Liver (tissue), 10 donors: ENCODE measurements around the gene CELF3. TPM values are rescaled to one million over a fixed set of nuclear protein-coding genes. Genes with fewer than 3 reads are reported as not detected.

Experiments
- DNase-seq: peaks from one replicate; pipeline ENCODE4 v3.0.0-alpha.2; 2017; ENCODE audit warnings: low spot score
- H3K27ac ChIP-seq, 2 donors: one replicate each; pipeline ENCODE4 v1.7.0; 2013; ENCODE audit warnings: inconsistent platforms in 2 of 2, low read length in 2 of 2, control low read depth in 1 of 2, low read depth in 1 of 2, mild to moderate bottlenecking in 1 of 2
- H3K27me3 ChIP-seq, 4 donors: one replicate each; pipeline versions ENCODE4 v1.6.1 to v1.7.0; 2013; ENCODE audit warnings: low read length in 3 of 4, inconsistent platforms in 1 of 4, mild to moderate bottlenecking in 1 of 4, moderate library complexity in 1 of 4; ENCODE audit not compliant: control insufficient read depth in 4 of 4, insufficient read depth in 4 of 4
- H3K36me3 ChIP-seq, 4 donors: one replicate each; pipeline versions ENCODE4 v1.6.1 to v1.7.0; 2013; ENCODE audit warnings: low read length in 3 of 4, mild to moderate bottlenecking in 3 of 4, low read depth in 1 of 4, moderate library complexity in 1 of 4; ENCODE audit not compliant: control insufficient read depth in 4 of 4, insufficient read depth in 3 of 4
- H3K4me1 ChIP-seq, 4 donors: one replicate each; pipeline versions ENCODE4 v1.6.1 to v1.7.0; 2013; ENCODE audit warnings: low read length in 3 of 4, mild to moderate bottlenecking in 3 of 4, moderate library complexity in 1 of 4; ENCODE audit not compliant: control insufficient read depth in 4 of 4, insufficient read depth in 4 of 4
- H3K4me3 ChIP-seq, 3 donors: one replicate each; pipeline versions ENCODE4 v1.6.1 to v1.7.0; 2013; ENCODE audit warnings: low read length in 3 of 3, control low read depth in 1 of 3, low read depth in 1 of 3, mild to moderate bottlenecking in 1 of 3
- H3K9ac ChIP-seq, 2 donors: one replicate each; pipeline ENCODE4 v1.7.0; 2013; ENCODE audit warnings: low read length in 2 of 2, mild to moderate bottlenecking in 2 of 2, moderate library complexity in 2 of 2, control low read depth in 1 of 2, low read depth in 1 of 2
- H3K9me3 ChIP-seq, 4 donors: one replicate each; pipeline versions ENCODE4 v1.6.1 to v1.7.0; 2013; ENCODE audit warnings: low read length in 3 of 4; ENCODE audit not compliant: control insufficient read depth in 4 of 4
- EGR1 ChIP-seq, 2 donors: IDR thresholded peaks; 2 replicates each; pipeline ENCODE4 v1.6.1; 2016 to 2018; ENCODE audit warnings: antibody characterized with exemption in 2 of 2, low read depth in 2 of 2
- FOXA1 ChIP-seq: IDR thresholded peaks from 2 replicates; pipeline ENCODE4 v1.6.1; 2016; ENCODE audit warnings: antibody characterized with exemption
- FOXA2 ChIP-seq: IDR thresholded peaks from 2 replicates; pipeline ENCODE4 v1.6.1; 2016; ENCODE audit warnings: antibody characterized with exemption
- GABPA ChIP-seq, 2 donors: IDR thresholded peaks in 1 of 2; conservative IDR thresholded peaks in 1 of 2; 2 replicates each; pipeline ENCODE4 v1.6.1; 2016; ENCODE audit warnings: antibody characterized with exemption in 2 of 2, mild to moderate bottlenecking in 1 of 2, moderate library complexity in 1 of 2
- HNF4A ChIP-seq, 2 donors: conservative IDR thresholded peaks; 2 replicates each; pipeline ENCODE4 v1.6.1; 2016; ENCODE audit warnings: antibody characterized with exemption in 2 of 2, mild to moderate bottlenecking in 2 of 2
- HNF4G ChIP-seq: IDR thresholded peaks from 2 replicates; pipeline ENCODE4 v1.6.1; 2016; ENCODE audit warnings: antibody characterized with exemption
- JUND ChIP-seq, 2 donors: IDR thresholded peaks; 2 replicates each; pipeline ENCODE4 v1.6.1; 2016; ENCODE audit warnings: antibody characterized with exemption in 2 of 2
- NR2F2 ChIP-seq: IDR thresholded peaks from 2 replicates; pipeline ENCODE4 v1.6.1; 2016; ENCODE audit warnings: antibody characterized with exemption
- RAD21 ChIP-seq, 2 donors: IDR thresholded peaks; 2 replicates each; pipeline ENCODE4 v1.6.1; 2016; ENCODE audit warnings: antibody characterized with exemption in 2 of 2, mild to moderate bottlenecking in 2 of 2
- RXRA ChIP-seq, 2 donors: IDR thresholded peaks; 2 replicates each; pipeline ENCODE4 v1.6.1; 2017 to 2018; ENCODE audit warnings: antibody characterized with exemption in 2 of 2, mild to moderate bottlenecking in 1 of 2
- SP1 ChIP-seq: IDR thresholded peaks from 2 replicates; pipeline ENCODE4 v1.6.1; 2018; ENCODE audit warnings: antibody characterized with exemption, mild to moderate bottlenecking
- YY1 ChIP-seq: IDR thresholded peaks from 2 replicates; pipeline ENCODE4 v1.6.1; 2016; ENCODE audit warnings: antibody characterized with exemption, mild to moderate bottlenecking
- WGBS: extraction: QIAGEN DNeasy Blood & Tissue Kit; methylation state at CpG from one replicate; pipeline ENCODE4 v1.1.7; 2013; 5-methylcytosine and 5-hydroxymethylcytosine counted together
- polyA plus RNA-seq, 2 donors: library from polyadenylated mRNA; stranded (reverse) in 1 of 2; unstranded in 1 of 2; fragments of 200-250 nt in 1 of 2; fragments of >200 nt in 1 of 2; fragmentation: Nextera tagmentation in 1 of 2; extraction: Ambion mirVana in 1 of 2; gene quantifications; one replicate each; pipeline versions ENCODE4 v1.2.1 to v1.2.3, GENCODE V29; 2013 to 2015
- small RNA-seq: library from RNA; depleted of rRNA; stranded (forward); fragments of <200 nt; gene quantifications from one replicate; pipeline ENCODE3, GENCODE V24; 2014
- total RNA-seq, 2 donors: library from RNA; depleted of rRNA; stranded (reverse); fragments of >200 nt; gene quantifications; one replicate each; pipeline ENCODE4 v1.2.3, GENCODE V29; 2014
- TF ChIP-seq, protein P1 (sequence below): IDR thresholded peaks from 2 replicates; pipeline ENCODE4 v1.6.1; 2016; ENCODE audit warnings: antibody characterized with exemption, mild to moderate bottlenecking
- TF ChIP-seq, protein P2 (sequence below): IDR thresholded peaks from 2 replicates; pipeline ENCODE4 v1.6.1; 2016; ENCODE audit warnings: antibody characterized with exemption
- TF ChIP-seq, protein P3 (sequence below): IDR thresholded peaks from 2 replicates; pipeline ENCODE4 v1.6.1; 2016; ENCODE audit warnings: antibody characterized with exemption
- TF ChIP-seq, protein P4 (sequence below): IDR thresholded peaks from 2 replicates; pipeline ENCODE4 v1.6.1; 2016; ENCODE audit warnings: antibody characterized with exemption
- donor health status: healthy.
- donor health status: healthy.
- donor health status: healthy.
- donor health status: healthy.
- donor health status: healthy.

Gene CELF3
- total and polyA plus RNA-seq, 4 donors = 0.28 TPM; not detected in 3

DNA sequence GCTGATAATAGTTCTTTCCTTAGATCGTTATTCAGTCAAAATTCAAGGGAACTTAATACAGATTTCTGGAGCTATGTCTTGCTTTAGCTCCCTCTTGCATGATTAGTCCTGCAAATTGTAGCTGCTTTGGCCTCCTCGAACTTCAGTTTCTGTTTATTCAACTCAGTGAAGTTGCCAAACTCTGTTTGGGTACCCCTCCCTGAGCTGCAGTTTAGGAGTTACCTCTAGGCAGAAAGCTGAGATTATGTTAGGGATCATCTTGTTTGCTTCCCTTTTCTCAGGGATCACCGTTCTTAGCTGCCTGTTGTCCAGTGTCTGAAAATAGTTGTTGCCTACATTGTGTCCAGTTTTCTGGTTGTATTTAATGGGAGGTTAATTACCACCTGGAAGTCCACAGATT lies 61.2 kb downstream of the CELF3 start:
- no peak for DNase-seq
- Histone ChIP-seq H3K27me3 (no peaks in the 10 kb centered on the region), H3K36me3 (peaks cover 0 to 13% (median 4%) of the 10 kb centered on the region in 4 donors), H3K9ac (no peak overlapping the region), H3K4me3 (no peak overlapping the region), H3K27ac (no peak overlapping the region), H3K9me3 (no peaks in the 10 kb centered on the region), H3K4me1 (no peaks in the 10 kb centered on the region)
- whole genome bisulfite sequencing = 32% methylated on average over 3 of the region's 3 CpGs
- TF ChIP-seq EGR1 (IDR thresholded peaks at IDR 0.05; ENCODE audit: low read depth in 2 of 2) (no peak), GABPA (IDR thresholded peaks at IDR 0.05 in 1 of 2, conservative IDR thresholded peaks at IDR 0.05 in 1 of 2) (no peak), HNF4G (no peak), SP1 (no peak), NR2F2 (no peak), RXRA (IDR thresholded peaks at IDR 0.05) (no peak), RAD21 (IDR thresholded peaks at IDR 0.05) (peak in 1 of 2 donors; percentile 14)
- TF ChIP-seq, protein P1, sequence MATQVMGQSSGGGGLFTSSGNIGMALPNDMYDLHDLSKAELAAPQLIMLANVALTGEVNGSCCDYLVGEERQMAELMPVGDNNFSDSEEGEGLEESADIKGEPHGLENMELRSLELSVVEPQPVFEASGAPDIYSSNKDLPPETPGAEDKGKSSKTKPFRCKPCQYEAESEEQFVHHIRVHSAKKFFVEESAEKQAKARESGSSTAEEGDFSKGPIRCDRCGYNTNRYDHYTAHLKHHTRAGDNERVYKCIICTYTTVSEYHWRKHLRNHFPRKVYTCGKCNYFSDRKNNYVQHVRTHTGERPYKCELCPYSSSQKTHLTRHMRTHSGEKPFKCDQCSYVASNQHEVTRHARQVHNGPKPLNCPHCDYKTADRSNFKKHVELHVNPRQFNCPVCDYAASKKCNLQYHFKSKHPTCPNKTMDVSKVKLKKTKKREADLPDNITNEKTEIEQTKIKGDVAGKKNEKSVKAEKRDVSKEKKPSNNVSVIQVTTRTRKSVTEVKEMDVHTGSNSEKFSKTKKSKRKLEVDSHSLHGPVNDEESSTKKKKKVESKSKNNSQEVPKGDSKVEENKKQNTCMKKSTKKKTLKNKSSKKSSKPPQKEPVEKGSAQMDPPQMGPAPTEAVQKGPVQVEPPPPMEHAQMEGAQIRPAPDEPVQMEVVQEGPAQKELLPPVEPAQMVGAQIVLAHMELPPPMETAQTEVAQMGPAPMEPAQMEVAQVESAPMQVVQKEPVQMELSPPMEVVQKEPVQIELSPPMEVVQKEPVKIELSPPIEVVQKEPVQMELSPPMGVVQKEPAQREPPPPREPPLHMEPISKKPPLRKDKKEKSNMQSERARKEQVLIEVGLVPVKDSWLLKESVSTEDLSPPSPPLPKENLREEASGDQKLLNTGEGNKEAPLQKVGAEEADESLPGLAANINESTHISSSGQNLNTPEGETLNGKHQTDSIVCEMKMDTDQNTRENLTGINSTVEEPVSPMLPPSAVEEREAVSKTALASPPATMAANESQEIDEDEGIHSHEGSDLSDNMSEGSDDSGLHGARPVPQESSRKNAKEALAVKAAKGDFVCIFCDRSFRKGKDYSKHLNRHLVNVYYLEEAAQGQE = no peak
- TF ChIP-seq, protein P2, sequence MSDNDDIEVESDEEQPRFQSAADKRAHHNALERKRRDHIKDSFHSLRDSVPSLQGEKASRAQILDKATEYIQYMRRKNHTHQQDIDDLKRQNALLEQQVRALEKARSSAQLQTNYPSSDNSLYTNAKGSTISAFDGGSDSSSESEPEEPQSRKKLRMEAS = no peak

DNA sequence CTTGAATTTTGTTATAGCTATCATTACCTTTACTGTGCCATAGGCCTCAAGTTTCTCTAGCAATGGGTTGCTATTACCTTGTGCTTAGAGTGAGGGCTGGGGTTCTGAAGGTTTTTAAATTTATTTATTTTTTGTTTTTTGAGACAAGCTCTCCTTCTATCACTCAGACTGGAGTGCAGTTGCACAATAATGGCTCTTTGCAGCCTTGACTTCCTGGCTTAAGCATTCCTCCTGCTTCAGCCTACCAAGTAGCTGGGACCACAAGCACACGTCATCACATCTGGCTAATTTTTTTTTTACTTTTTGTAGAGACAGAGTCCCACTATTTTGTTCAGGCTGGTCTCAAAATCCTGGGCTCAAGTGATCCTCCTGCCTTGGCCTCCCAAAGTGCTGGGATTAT lies 63.2 kb downstream of the CELF3 start:
- TF ChIP-seq, protein P3, sequence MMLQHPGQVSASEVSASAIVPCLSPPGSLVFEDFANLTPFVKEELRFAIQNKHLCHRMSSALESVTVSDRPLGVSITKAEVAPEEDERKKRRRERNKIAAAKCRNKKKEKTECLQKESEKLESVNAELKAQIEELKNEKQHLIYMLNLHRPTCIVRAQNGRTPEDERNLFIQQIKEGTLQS = no peak
- TF ChIP-seq NR2F2 (no peak), HNF4A (conservative IDR thresholded peaks at IDR 0.05) (no peak), YY1 (no peak), FOXA1 (no peak), EGR1 (IDR thresholded peaks at IDR 0.05; ENCODE audit: low read depth in 2 of 2) (no peak), FOXA2 (no peak), JUND (IDR thresholded peaks at IDR 0.05) (no peak), RXRA (IDR thresholded peaks at IDR 0.05) (no peak), RAD21 (IDR thresholded peaks at IDR 0.05) (no peak), SP1 (no peak)
- TF ChIP-seq, protein P2 = no peak
- TF ChIP-seq, protein P4, sequence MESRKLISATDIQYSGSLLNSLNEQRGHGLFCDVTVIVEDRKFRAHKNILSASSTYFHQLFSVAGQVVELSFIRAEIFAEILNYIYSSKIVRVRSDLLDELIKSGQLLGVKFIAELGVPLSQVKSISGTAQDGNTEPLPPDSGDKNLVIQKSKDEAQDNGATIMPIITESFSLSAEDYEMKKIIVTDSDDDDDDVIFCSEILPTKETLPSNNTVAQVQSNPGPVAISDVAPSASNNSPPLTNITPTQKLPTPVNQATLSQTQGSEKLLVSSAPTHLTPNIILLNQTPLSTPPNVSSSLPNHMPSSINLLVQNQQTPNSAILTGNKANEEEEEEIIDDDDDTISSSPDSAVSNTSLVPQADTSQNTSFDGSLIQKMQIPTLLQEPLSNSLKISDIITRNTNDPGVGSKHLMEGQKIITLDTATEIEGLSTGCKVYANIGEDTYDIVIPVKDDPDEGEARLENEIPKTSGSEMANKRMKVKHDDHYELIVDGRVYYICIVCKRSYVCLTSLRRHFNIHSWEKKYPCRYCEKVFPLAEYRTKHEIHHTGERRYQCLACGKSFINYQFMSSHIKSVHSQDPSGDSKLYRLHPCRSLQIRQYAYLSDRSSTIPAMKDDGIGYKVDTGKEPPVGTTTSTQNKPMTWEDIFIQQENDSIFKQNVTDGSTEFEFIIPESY = no peak
- 86% methylated on average over 1 of the region's 1 CpG for WGBS
- H3K36me3 ChIP-seq = peaks cover 0 to 5% (median under 1%) of the 10 kb centered on the region in 4 donors
- H3K4me3 ChIP-seq = no peak overlapping the region
- H3K9me3 ChIP-seq = no peaks in the 10 kb centered on the region
- no peak overlapping the region for H3K9ac ChIP-seq
- no peaks in the 10 kb centered on the region for H3K4me1 ChIP-seq
- no peak for DNase-seq
- no peak overlapping the region for H3K27ac ChIP-seq
- no peaks in the 10 kb centered on the region for H3K27me3 ChIP-seq

Small RNA genes within 50 kb of the gene (small RNA-seq; reads per million reads assigned to genes)
- gene RNU6-662P = not detected

Other genes starting within 250 kb of the CELF3 start
- gene CGN, start 205.4 kb downstream of the CELF3 start, total RNA-seq = 10 to 100 TPM; 16.9 to 48.9 TPM
- 10 to 100 TPM; 19.3 to 19.5 TPM for gene CGN, start 205.4 kb downstream of the CELF3 start, polyA plus RNA-seq
- 1 to 10 TPM; 3.4 to 4.8 TPM for gene TUFT1, start 176.5 kb downstream of the CELF3 start, total RNA-seq
- 1 to 10 TPM; 1.7 to 2.6 TPM for gene TUFT1, start 176.5 kb downstream of the CELF3 start, polyA plus RNA-seq
- gene SNX27, start 104.8 kb downstream of the CELF3 start, total RNA-seq = 10 to 100 TPM; 11.7 to 19.7 TPM
- 1 to 10 TPM; 4.3 to 9.3 TPM for gene SNX27, start 104.8 kb downstream of the CELF3 start, polyA plus RNA-seq
- gene RIIAD1, start 4.7 kb upstream of the CELF3 start, total RNA-seq = not detected
- gene RIIAD1, start 4.7 kb upstream of the CELF3 start, polyA plus RNA-seq = not detected
- 10 to 100 TPM; 22.5 to 34.6 TPM for gene MRPL9, start 46.7 kb upstream of the CELF3 start, total RNA-seq
- gene MRPL9, start 46.7 kb upstream of the CELF3 start, polyA plus RNA-seq = 10 to 100 TPM; 28.6 to 43.5 TPM
- 1 to 10 TPM; 5.1 to 6.7 TPM for gene TDRKH, start 73.7 kb upstream of the CELF3 start, total RNA-seq
- 1 to 10 TPM; 1.5 to 2.6 TPM for gene TDRKH, start 73.7 kb upstream of the CELF3 start, polyA plus RNA-seq
- under 1 TPM; 0.05 to 0.50 TPM for gene LINGO4, start 88.6 kb upstream of the CELF3 start, total RNA-seq
- gene LINGO4, start 88.6 kb upstream of the CELF3 start, polyA plus RNA-seq = under 1 TPM in 1 of 2 donors, not detected in 1; 0.09 TPM
- gene RORC, start 115.0 kb upstream of the CELF3 start, total RNA-seq = 10 to 100 TPM in 1 of 2 donors, 1 to 10 TPM in 1; 2.9 to 59.2 TPM
- 10 to 100 TPM; 10.7 to 15.4 TPM for gene RORC, start 115.0 kb upstream of the CELF3 start, polyA plus RNA-seq
- gene C2CD4D, start 123.0 kb upstream of the CELF3 start, total RNA-seq = not detected
- gene C2CD4D, start 123.0 kb upstream of the CELF3 start, polyA plus RNA-seq = under 1 TPM; 0.02 to 0.08 TPM
- gene THEM5, start 136.9 kb upstream of the CELF3 start, total RNA-seq = under 1 TPM in 1 of 2 donors, not detected in 1; 0.09 TPM
- not detected for gene THEM5, start 136.9 kb upstream of the CELF3 start, polyA plus RNA-seq
- 10 to 100 TPM in 1 of 2 donors, 1 to 10 TPM in 1; 6.5 to 16.2 TPM for gene THEM4, start 192.7 kb upstream of the CELF3 start, total RNA-seq
- gene THEM4, start 192.7 kb upstream of the CELF3 start, polyA plus RNA-seq = 10 to 100 TPM in 1 of 2 donors, 1 to 10 TPM in 1; 6.1 to 13.1 TPM